Retinal pigment epithelial cell (primary cell): ENCODE results near the gene IGFBPL1.

Experiments
- DNase-seq: peaks from one replicate; pipeline ENCODE4 v3.0.0-alpha.2; 2010; ENCODE audit warnings: low read depth
- H3K4me3 ChIP-seq: 2 replicates; pipeline ENCODE4 v1.5.1; 2011; ENCODE audit warnings: mild to moderate bottlenecking, low read length, control low read depth, moderate library complexity
- CTCF ChIP-seq: conservative IDR thresholded peaks from 2 replicates; pipeline ENCODE4 v1.5.1; 2011; ENCODE audit warnings: low read depth, low read length, control low read depth, inconsistent platforms

Gene IGFBPL1

GRCh38 chr9:38359689-38360385, 64.4 kb downstream of the IGFBPL1 start:
- TF ChIP-seq CTCF: no peak
- DNase-seq: no peak
- H3K4me3 ChIP-seq: no peak overlapping the region

- H3K4me3 ChIP-seq: no peak overlapping the region
- no peak for TF ChIP-seq CTCF
- DNase-seq: no peak
Measured at GRCh38 chr9:38359297-38359653, 65.0 kb downstream of the IGFBPL1 start.

- no peak for DNase-seq
- TF ChIP-seq CTCF: no peak
- no peak overlapping the region for H3K4me3 ChIP-seq
Measured at GRCh38 chr9:38358390-38359296, 65.6 kb downstream of the IGFBPL1 start.

GRCh38 chr9:38357350-38358114, 66.7 kb downstream of the IGFBPL1 start:
- DNase-seq: no peak
- no peak overlapping the region for H3K4me3 ChIP-seq
- no peak for TF ChIP-seq CTCF

GRCh38 chr9:38356851-38357250, 67.4 kb downstream of the IGFBPL1 start:
- H3K4me3 ChIP-seq: no peak overlapping the region
- TF ChIP-seq CTCF: no peak
- no peak for DNase-seq
